Endothelial cell of umbilical vein (primary cell): ENCODE data around the gene GATA6. TPM values are rescaled to one million over a fixed set of nuclear protein-coding genes. Genes with fewer than 3 reads are reported as not detected.

Source experiments
- BruUV-seq: library from RNA; stranded (reverse); fragments of 400-500 nt; replicated peaks from 2 replicates; lab custom pipeline; 2021; lab: Mats Ljungman, UMichigan
- CTCF ChIA-PET: fragments of 300-600, 350-600 bp; sonication (Branson Sonifier 250); formaldehyde crosslinking; loops from one replicate; lab custom pipeline; 2021; ENCODE audit warnings: antibody characterized with exemption, inconsistent platforms; lab: Charles Lee
- POLR2A ChIA-PET: fragments of 300-600, 350-600 bp; sonication (Branson Sonifier 250); formaldehyde crosslinking; loops from one replicate; lab custom pipeline; 2021; ENCODE audit warnings: antibody characterized with exemption, inconsistent platforms; lab: Charles Lee
- DNase-seq: peaks from one replicate; pipeline ENCODE4 v3.0.0-alpha.2; 2011; ENCODE audit warnings: low read depth, low spot score
- FAIRE-seq: peaks from 2 replicates; lab custom pipeline; 2011; peaks lifted over from hg19 to GRCh38; lab: Jason Lieb, UNC
- H2AFZ ChIP-seq: 2 replicates; pipeline ENCODE4 v1.6.0; 2012; ENCODE audit warnings: low read depth, low read length, control low read depth, inconsistent platforms
- H3K27ac ChIP-seq: 2 replicates; pipeline ENCODE4 v1.5.1; 2011; ENCODE audit warnings: low read depth, mild to moderate bottlenecking, control low read depth, low read length, moderate library complexity; ENCODE audit not compliant: insufficient read depth
- H3K27me3 ChIP-seq, 2 experiments: 2 replicates each; pipeline versions ENCODE4 v1.6.0 to v1.6.1; 2011; ENCODE audit warnings: low read length in 2 of 2, mixed read lengths in 1 of 2; ENCODE audit not compliant: control insufficient read depth in 2 of 2, insufficient read depth in 2 of 2
- H3K36me3 ChIP-seq, 2 experiments: 2 replicates in 1 of 2; 3 replicates in 1 of 2; pipeline ENCODE4 v1.5.1; 2011; ENCODE audit warnings: low read length in 2 of 2, mild to moderate bottlenecking in 1 of 2, moderate library complexity in 1 of 2; ENCODE audit not compliant: control insufficient read depth in 2 of 2, insufficient read depth in 2 of 2; ENCODE audit errors: extremely low read depth in 1 of 2
- H3K4me1 ChIP-seq: 3 replicates; pipeline ENCODE4 v1.5.1; 2011; ENCODE audit warnings: mild to moderate bottlenecking, low read length; ENCODE audit not compliant: control insufficient read depth, insufficient read depth; ENCODE audit errors: extremely low read depth
- H3K4me2 ChIP-seq: 2 replicates; pipeline ENCODE4 v1.6.1; 2011; ENCODE audit warnings: low read length, control low read depth, mixed read lengths; ENCODE audit not compliant: insufficient read depth
- H3K4me3 ChIP-seq, 3 experiments: fragments of 200-600 bp in 1 of 3; sonication (generic), shearing (Covaris generic) in 1 of 3; replicated peaks in 1 of 3; 2 replicates each; pipeline ENCODE4 v1.5.1; 2011 to 2016; ENCODE audit warnings: control low read depth in 3 of 3, low read length in 3 of 3, mild to moderate bottlenecking in 2 of 3, inconsistent platforms in 1 of 3, low read depth in 1 of 3, moderate library complexity in 1 of 3; ENCODE audit not compliant: insufficient read depth in 1 of 3
- H3K79me2 ChIP-seq: 2 replicates; pipeline ENCODE4 v1.6.0; 2012; ENCODE audit warnings: low read length, inconsistent platforms; ENCODE audit not compliant: control insufficient read depth, insufficient read depth
- H3K9ac ChIP-seq: replicated peaks from 2 replicates; pipeline ENCODE3; 2011; ENCODE audit warnings: low read length, control low read depth; ENCODE audit not compliant: insufficient read depth; ENCODE audit errors: extremely low read depth
- H3K9me1 ChIP-seq: replicated peaks from 3 replicates; pipeline ENCODE4 v1.6.0; 2011; ENCODE audit warnings: mild to moderate bottlenecking, low read length; ENCODE audit not compliant: control insufficient read depth, insufficient read depth; ENCODE audit errors: extremely low read depth
- H3K9me3 ChIP-seq: replicated peaks from 2 replicates; pipeline ENCODE4 v1.5.1; 2012; ENCODE audit warnings: low read length, inconsistent platforms; ENCODE audit not compliant: control insufficient read depth, insufficient read depth
- H4K20me1 ChIP-seq: replicated peaks from 2 replicates; pipeline ENCODE3; 2011; ENCODE audit warnings: mild to moderate bottlenecking, low read length; ENCODE audit not compliant: control insufficient read depth, insufficient read depth; ENCODE audit errors: extremely low read depth
- CTCF ChIP-seq, 2 donors: IDR thresholded peaks; 1 replicate in 1 of 2; 2 replicates in 1 of 2; pipeline ENCODE4 v1.5.1; 2011; ENCODE audit warnings: low read length in 2 of 2, mild to moderate bottlenecking in 2 of 2, moderate library complexity in 2 of 2, control low read depth in 1 of 2, inconsistent platforms in 1 of 2, low read depth in 1 of 2; ENCODE audit not compliant: insufficient read depth in 1 of 2; ENCODE audit errors: extremely low read depth in 1 of 2
- FOS ChIP-seq: IDR thresholded peaks from 2 replicates; pipeline ENCODE4 v1.6.1; 2011; ENCODE audit warnings: mild to moderate bottlenecking, low read length, moderate library complexity, borderline replicate concordance; ENCODE audit not compliant: insufficient read depth
- GATA2 ChIP-seq: IDR thresholded peaks from 2 replicates; pipeline ENCODE4 v1.7.0; 2011; ENCODE audit warnings: low read depth, mild to moderate bottlenecking, moderate library complexity, mixed read lengths, low read length; ENCODE audit not compliant: insufficient read length, insufficient read depth
- MYC ChIP-seq: IDR thresholded peaks from one replicate; pipeline ENCODE4 v1.6.1; 2011; ENCODE audit warnings: mild to moderate bottlenecking, low read depth, low read length
- POLR2A ChIP-seq: IDR thresholded peaks from 2 replicates; pipeline ENCODE4 v1.6.1; 2012; ENCODE audit warnings: low read depth, mild to moderate bottlenecking, control low read depth, low read length
- dilution Hi-C: fragments of 300-500 bp; cut with MboI; formaldehyde crosslinking; loops from one replicate; pipeline ENCODE4 v1.15.0; 2019; ENCODE audit warnings: low sequenced_read_pairs; ENCODE audit not compliant: extremely low pct_ligation_motif_present
- intact Hi-C: fragments of 100-400 bp; cut with micrococcal nuclease; formaldehyde crosslinking; loops from one replicate; pipeline ENCODE4 v1.10.0; 2022
- polyA plus RNA-seq, 4 experiments: library from polyadenylated mRNA; depleted of rRNA in 3 of 4; stranded (reverse) in 3 of 4; unstranded in 1 of 4; fragments of >200 nt; gene quantifications; 2 replicates each; pipeline versions ENCODE4 v1.2.1 to v1.2.3, GENCODE V29; 2011 to 2012; ENCODE audit warnings: missing spikeins in 1 of 4
- total RNA-seq: library from RNA; stranded (reverse); gene quantifications from 2 replicates; pipeline ENCODE4 v1.2.3, GENCODE V29; 2021

GATA6 gene
- total and polyA plus RNA-seq, 2 donors (not counting 3 experiments of a cell fraction or from before 2014, with no cell fraction given), result 4.1 to 14.6 TPM

- no peaks in the 10 kb centered on the region for H3K36me3 ChIP-seq
- dilution Hi-C loops, result no loop called here
- H3K4me2 ChIP-seq, result no peak overlapping the region
- BruUV-seq, result no TSS peak
- no peaks in the 10 kb centered on the region for H3K9me3 ChIP-seq
- no peak overlapping the region for H3K27ac ChIP-seq
- no peaks in the 10 kb centered on the region for H3K9me1 ChIP-seq
- H3K27me3 ChIP-seq, result peaks cover 0 to 6% of the 10 kb centered on the region in 2 experiments
- CTCF ChIA-PET, result no interaction called here
- H4K20me1 ChIP-seq, result no peaks in the 10 kb centered on the region
- TF ChIP-seq FOS, result no peak
- TF ChIP-seq CTCF (IDR thresholded peaks at IDR 0.05; ENCODE audit: extremely low read depth in 1 of 2, insufficient read depth in 1 of 2, low read depth in 1 of 2, low read length in 2 of 2), result no peak
- no peak overlapping the region for H2AFZ ChIP-seq
- H3K4me1 ChIP-seq, result peaks cover 5% of the 10 kb centered on the region
- H3K9ac ChIP-seq, result no peak overlapping the region
- POLR2A ChIA-PET, result no interaction called here
- intact Hi-C loops, result no loop called here
- FAIRE-seq (no peak), DNase-seq (no peak)
- H3K79me2 ChIP-seq, result no peaks in the 10 kb centered on the region
- H3K4me3 ChIP-seq, result no peak overlapping the region
Measured at GRCh38 chr18:22229456-22230124, 60.2 kb downstream of the GATA6 start.

- Histone ChIP-seq H3K27ac (no peak overlapping the region), H3K9ac (no peak overlapping the region), H3K9me1 (no peaks in the 10 kb centered on the region), H3K9me3 (no peaks in the 10 kb centered on the region), H2AFZ (no peak overlapping the region), H3K4me2 (no peak overlapping the region), H4K20me1 (no peaks in the 10 kb centered on the region), H3K36me3 (no peaks in the 10 kb centered on the region), H3K79me2 (no peaks in the 10 kb centered on the region), H3K4me1 (peaks cover 5% of the 10 kb centered on the region), H3K4me3 (no peak overlapping the region), H3K27me3 (peaks cover 0 to 10% of the 10 kb centered on the region in 2 experiments)
- CTCF ChIA-PET, result no interaction called here
- DNase-seq (no peak), FAIRE-seq (no peak)
- POLR2A ChIA-PET, result no interaction called here
- intact Hi-C loops, result no loop called here
- TF ChIP-seq FOS (no peak), GATA2 (no peak), MYC (no peak), POLR2A (no peak)
- no TSS peak for BruUV-seq
- dilution Hi-C loops, result no loop called here
Measured at GRCh38 chr18:22230471-22230945, 61.1 kb downstream of the GATA6 start.
